SK-N-SH treated with all-trans-retinoic acid at 6 μM for 48 hours (cell line): Measurements from ENCODE around the gene AXIN1.

Source experiments
- ATAC-seq: fragments of 200-7000 bp; cut with Tn5 transposase; 3 replicates; pipeline ENCODE4 v1.9.1; 2020; ENCODE audit warnings: mild to moderate bottlenecking, moderate library complexity
- ARNTL ChIP-seq: fragments of 450-650 bp; formaldehyde crosslinking; IDR thresholded peaks from 2 replicates; pipeline ENCODE4 v1.5.0; 2020; ENCODE audit warnings: low read depth, mild to moderate bottlenecking, moderate library complexity, borderline replicate concordance
- BACH2 ChIP-seq: fragments of 250-450 bp; sonication (Bioruptor Pico); IDR thresholded peaks from 2 replicates; pipeline ENCODE4 v1.9.0; 2021; ENCODE audit warnings: mild to moderate bottlenecking, borderline replicate concordance
- CSRNP3 ChIP-seq: fragments of 250-450 bp; sonication (Bioruptor Pico); IDR thresholded peaks from 2 replicates; pipeline ENCODE4 v1.5.1; 2021; ENCODE audit warnings: mild to moderate bottlenecking, moderate library complexity
- ESRRG ChIP-seq: fragments of 250-450 bp; sonication (Bioruptor Pico); IDR thresholded peaks from 2 replicates; pipeline ENCODE4 v1.6.1; 2021; ENCODE audit warnings: mild to moderate bottlenecking
- GLIS3 ChIP-seq: fragments of 250-450 bp; sonication (Bioruptor Pico); IDR thresholded peaks from 2 replicates; pipeline ENCODE4 v1.5.0; 2020; ENCODE audit warnings: mild to moderate bottlenecking, moderate library complexity
- ISL1 ChIP-seq: fragments of 250-450 bp; sonication (Bioruptor Pico); IDR thresholded peaks from 2 replicates; pipeline ENCODE4 v2.1.2; 2022; ENCODE audit warnings: mild to moderate bottlenecking, moderate library complexity
- OSR1 ChIP-seq: fragments of 250-450 bp; sonication (Bioruptor Pico); IDR thresholded peaks from 2 replicates; pipeline ENCODE4 v1.8.0; 2022; ENCODE audit warnings: moderate library complexity, mild to moderate bottlenecking, inconsistent platforms
- PATZ1 ChIP-seq: fragments of 250-450 bp; sonication (Bioruptor Pico); IDR thresholded peaks from 2 replicates; pipeline ENCODE4 v1.8.0; 2020; ENCODE audit warnings: mild to moderate bottlenecking, moderate library complexity, borderline replicate concordance
- POU6F1 ChIP-seq: fragments of 250-450 bp; sonication (Bioruptor Pico); IDR thresholded peaks from 2 replicates; pipeline ENCODE4 v1.8.0; 2021; ENCODE audit warnings: low read depth, mild to moderate bottlenecking, moderate library complexity, borderline replicate concordance
- PPARA ChIP-seq: fragments of 250-450 bp; sonication (Bioruptor Pico); IDR thresholded peaks from 2 replicates; pipeline ENCODE4 v1.5.0; 2020; ENCODE audit warnings: mild to moderate bottlenecking, borderline replicate concordance
- RARB ChIP-seq: fragments of 250-450 bp; sonication (Bioruptor Pico); IDR thresholded peaks from 2 replicates; pipeline ENCODE4 v1.8.0; 2021; ENCODE audit warnings: mild to moderate bottlenecking, moderate library complexity
- SNAI2 ChIP-seq: fragments of 250-450 bp; sonication (Bioruptor Pico); IDR thresholded peaks from 2 replicates; pipeline ENCODE4 v1.5.0; 2020; ENCODE audit warnings: mild to moderate bottlenecking, moderate library complexity
- TCF4 ChIP-seq: fragments of 250-450 bp; sonication (Bioruptor Pico); IDR thresholded peaks from 2 replicates; pipeline ENCODE4 v1.8.0; 2021; ENCODE audit warnings: mild to moderate bottlenecking, moderate library complexity, borderline replicate concordance
- TOX ChIP-seq: fragments of 250-450 bp; sonication (Bioruptor Pico); IDR thresholded peaks from 2 replicates; pipeline ENCODE4 v1.8.0; 2021; ENCODE audit warnings: mild to moderate bottlenecking, moderate library complexity, borderline replicate concordance
- TSHZ2 ChIP-seq: fragments of 250-450 bp; sonication (Bioruptor Pico); IDR thresholded peaks from 2 replicates; pipeline ENCODE4 v1.5.0; 2020; ENCODE audit warnings: mild to moderate bottlenecking, moderate library complexity
- ZC3H10 ChIP-seq: fragments of 250-450 bp; sonication (Bioruptor Pico); IDR thresholded peaks from 2 replicates; pipeline ENCODE4 v1.5.1; 2021; ENCODE audit warnings: mild to moderate bottlenecking, moderate library complexity
- ZFP3 ChIP-seq: fragments of 250-450 bp; sonication (Bioruptor Pico); IDR thresholded peaks from 2 replicates; pipeline ENCODE4 v1.5.0; 2020; ENCODE audit warnings: mild to moderate bottlenecking, moderate library complexity
- ZFP30 ChIP-seq: fragments of 450-650 bp; formaldehyde crosslinking; IDR thresholded peaks from 2 replicates; pipeline ENCODE4 v1.5.0; 2022; ENCODE audit warnings: mild to moderate bottlenecking, moderate library complexity
- ZNF565 ChIP-seq: fragments of 450-650 bp; formaldehyde crosslinking; conservative IDR thresholded peaks from 2 replicates; pipeline ENCODE4 v1.5.0; 2020; ENCODE audit warnings: low read depth, mild to moderate bottlenecking, moderate library complexity
- ZNF8 ChIP-seq: fragments of 450-650 bp; formaldehyde crosslinking; IDR thresholded peaks from 2 replicates; pipeline ENCODE4 v1.5.0; 2020; ENCODE audit warnings: mild to moderate bottlenecking, moderate library complexity
- TF ChIP-seq, protein P1 (sequence below): fragments of 250-450 bp; sonication (Bioruptor Pico); IDR thresholded peaks from 2 replicates; pipeline ENCODE4 v1.5.1; 2020; ENCODE audit warnings: low read depth, mild to moderate bottlenecking, moderate library complexity

AXIN1 gene

DNA sequence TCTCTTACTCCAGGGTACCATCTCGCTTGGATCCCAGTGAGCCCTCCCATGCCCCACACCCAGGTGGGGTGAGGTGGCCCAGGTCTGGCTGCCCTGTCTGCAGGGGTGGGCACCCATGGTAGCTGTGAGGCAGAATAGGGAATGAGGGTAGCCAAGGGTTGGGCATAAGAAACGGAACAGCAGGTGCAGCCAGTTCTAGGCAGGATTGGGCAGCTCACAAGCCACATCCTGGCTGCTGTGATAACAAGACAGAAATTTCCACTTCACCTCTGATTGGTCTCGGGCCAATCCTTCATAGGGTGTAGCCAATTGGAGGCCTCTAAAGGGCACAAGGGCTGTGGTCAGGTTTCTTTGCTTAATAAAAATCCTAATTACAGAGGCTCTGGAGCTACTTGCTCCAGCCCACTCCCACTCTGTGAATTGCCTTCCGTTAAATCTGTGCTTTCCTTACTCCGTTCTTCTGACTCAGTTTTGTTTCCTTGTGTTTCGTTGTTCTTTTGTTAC is 73.6 kb downstream of the AXIN1 start:
- ATAC-seq, result peak; percentile 54
- TF ChIP-seq ZC3H10 (CRISPR knock-in tag), result no peak
- TF ChIP-seq RARB, result no peak
- no peak for TF ChIP-seq SNAI2 (CRISPR knock-in tag)
- no peak for TF ChIP-seq ZFP30
- TF ChIP-seq ARNTL (CRISPR knock-in tag), result no peak
- no peak for TF ChIP-seq TOX (CRISPR knock-in tag)
- TF ChIP-seq TCF4 (CRISPR knock-in tag), result no peak
- no peak for TF ChIP-seq BACH2
- no peak for TF ChIP-seq PPARA (CRISPR knock-in tag)
- no peak for TF ChIP-seq ZFP3
- TF ChIP-seq TSHZ2 (CRISPR knock-in tag), result no peak
- TF ChIP-seq CSRNP3 (CRISPR knock-in tag), result no peak
- no peak for TF ChIP-seq ZNF8

GRCh38 chr16:276426-277077 is 76.0 kb downstream of the AXIN1 start:
- no peak for ATAC-seq

GRCh38 chr16:275786-276232 is 76.7 kb downstream of the AXIN1 start, which contains the start of gene RGS11:
TSS of gene RGS11 (minus strand) at chr16:275944. CDS start at chr16:275911, 33 bp downstream.
- ATAC-seq, result peak; percentile 43

More at GRCh38 chr16:276426-277077, 76.0 kb downstream of the AXIN1 start:
- no peak for TF ChIP-seq ZFP3
- TF ChIP-seq ARNTL (CRISPR knock-in tag), result no peak
- no peak for TF ChIP-seq GLIS3 (CRISPR knock-in tag)
- no peak for TF ChIP-seq ZNF565
- TF ChIP-seq BACH2, result no peak
- no peak for TF ChIP-seq OSR1
- no peak for TF ChIP-seq SNAI2 (CRISPR knock-in tag)
- TF ChIP-seq ISL1 (CRISPR knock-in tag), result no peak
- TF ChIP-seq PPARA (CRISPR knock-in tag), result no peak
- no peak for TF ChIP-seq ZFP30
- no peak for TF ChIP-seq ESRRG (CRISPR knock-in tag)
- TF ChIP-seq TCF4 (CRISPR knock-in tag), result no peak
- TF ChIP-seq ZNF8, result no peak

More at GRCh38 chr16:275786-276232, 76.7 kb downstream of the AXIN1 start, which contains the start of gene RGS11:
- TF ChIP-seq ZFP30 (no peak), TCF4 (CRISPR knock-in tag) (no peak), GLIS3 (CRISPR knock-in tag) (no peak), PATZ1 (CRISPR knock-in tag) (no peak), ZFP3 (no peak), PPARA (CRISPR knock-in tag) (no peak), ISL1 (CRISPR knock-in tag) (no peak), ESRRG (CRISPR knock-in tag) (no peak), ARNTL (CRISPR knock-in tag) (no peak), TOX (CRISPR knock-in tag) (no peak), POU6F1 (no peak), OSR1 (no peak)
- TF ChIP-seq, protein P1, sequence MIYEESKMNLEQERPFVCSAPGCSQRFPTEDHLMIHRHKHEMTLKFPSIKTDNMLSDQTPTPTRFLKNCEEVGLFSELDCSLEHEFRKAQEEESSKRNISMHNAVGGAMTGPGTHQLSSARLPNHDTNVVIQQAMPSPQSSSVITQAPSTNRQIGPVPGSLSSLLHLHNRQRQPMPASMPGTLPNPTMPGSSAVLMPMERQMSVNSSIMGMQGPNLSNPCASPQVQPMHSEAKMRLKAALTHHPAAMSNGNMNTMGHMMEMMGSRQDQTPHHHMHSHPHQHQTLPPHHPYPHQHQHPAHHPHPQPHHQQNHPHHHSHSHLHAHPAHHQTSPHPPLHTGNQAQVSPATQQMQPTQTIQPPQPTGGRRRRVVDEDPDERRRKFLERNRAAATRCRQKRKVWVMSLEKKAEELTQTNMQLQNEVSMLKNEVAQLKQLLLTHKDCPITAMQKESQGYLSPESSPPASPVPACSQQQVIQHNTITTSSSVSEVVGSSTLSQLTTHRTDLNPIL (CRISPR knock-in tag), result no peak
